IPS-NIHi11 (cell line): ENCODE results near the gene JAKMIP3.

Source experiments
- DNase-seq: peaks from one replicate; pipeline ENCODE4 v3.0.0; 2012; ENCODE audit warnings: mixed read lengths, low spot score

JAKMIP3 gene

GRCh38 chr10:132043861-132044695 is 21.7 kb upstream of the JAKMIP3 start:
- no peak for DNase-seq

DNA sequence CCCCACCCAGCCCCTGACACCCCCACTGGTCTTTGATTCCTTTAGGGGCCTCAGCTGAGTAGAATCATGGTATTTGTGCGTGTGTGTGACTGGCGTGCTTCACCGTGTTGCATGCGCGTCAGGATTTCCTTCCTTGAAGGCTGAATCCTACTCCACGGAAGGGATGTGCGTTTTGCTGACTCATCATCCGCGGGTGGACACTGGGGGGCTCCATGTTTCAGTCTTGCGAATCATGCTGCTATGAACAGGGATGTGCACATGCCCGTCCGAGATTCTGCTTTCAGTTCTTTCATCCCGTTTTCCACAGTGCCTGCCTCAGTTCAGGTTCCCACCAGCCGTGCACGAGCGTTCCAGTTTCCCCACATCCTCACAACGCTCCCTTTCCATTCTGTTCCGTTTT is 20.9 kb upstream of the JAKMIP3 start:
- DNase-seq, result no peak

- DNase-seq, result no peak
Measured at GRCh38 chr10:132045324-132045723, 20.4 kb upstream of the JAKMIP3 start.

- no peak for DNase-seq
Measured at GRCh38 chr10:132047575-132048293, 18.0 kb upstream of the JAKMIP3 start.

DNA sequence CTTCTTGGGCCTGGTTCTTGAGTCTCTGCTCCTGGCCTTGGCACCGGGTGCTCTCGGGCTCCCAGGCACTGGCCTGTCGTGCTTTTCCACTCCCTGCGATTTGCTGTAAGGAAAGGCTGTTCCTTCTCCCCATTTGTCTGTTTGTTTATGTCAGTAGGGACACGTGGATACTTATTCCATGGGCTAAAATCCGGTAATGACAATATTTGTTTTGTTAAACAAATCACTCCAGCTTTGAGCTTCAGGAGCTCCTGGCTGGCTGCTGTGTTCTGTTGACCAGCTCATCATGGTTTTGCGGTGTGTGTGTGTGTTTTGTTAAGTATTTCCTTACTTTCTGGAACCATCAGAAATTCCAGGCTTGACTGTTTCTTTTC is 17.5 kb upstream of the JAKMIP3 start:
- no peak for DNase-seq

DNA sequence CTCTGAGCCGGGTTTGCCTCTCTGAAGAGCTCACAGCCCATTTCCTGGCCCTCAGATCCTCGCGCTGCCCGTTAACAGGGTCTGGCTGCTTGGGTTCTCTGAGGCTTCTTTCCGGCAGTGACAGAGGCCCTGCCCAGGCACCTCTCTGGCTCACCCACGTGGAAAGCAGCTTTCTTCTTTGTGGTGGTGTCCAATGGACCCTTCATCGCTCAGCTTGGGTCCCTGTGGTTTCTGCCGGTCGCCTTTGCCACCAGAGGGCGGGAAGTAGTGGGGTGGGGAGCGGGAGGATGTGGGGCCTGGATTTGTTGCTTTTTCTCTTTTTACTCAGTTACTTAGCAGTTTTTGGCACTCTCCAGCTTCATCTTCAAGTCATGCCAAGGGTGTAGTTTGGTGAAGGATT is 15.6 kb upstream of the JAKMIP3 start:
- no peak for DNase-seq

DNA sequence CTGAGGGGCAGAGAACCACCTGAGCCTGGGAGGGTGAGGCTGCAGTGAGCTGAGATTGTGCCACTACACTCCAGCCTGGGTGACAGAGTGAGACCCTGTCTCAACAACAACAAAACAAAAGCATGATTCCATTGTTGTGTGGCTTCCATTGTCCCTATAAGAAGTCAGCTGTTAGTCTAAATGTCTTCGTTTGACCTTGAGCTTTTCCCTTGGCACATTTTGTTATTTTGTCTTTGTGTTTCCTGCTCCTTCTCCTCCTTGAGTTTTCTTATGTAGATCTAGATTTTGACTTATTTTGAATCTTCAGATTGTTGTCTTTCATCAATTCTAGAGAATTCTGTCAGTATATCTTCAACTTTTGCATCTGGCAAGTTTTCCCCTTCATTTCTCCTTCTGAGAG is 13.6 kb upstream of the JAKMIP3 start:
- DNase-seq, result no peak

GRCh38 chr10:132054564-132054963 is 11.2 kb upstream of the JAKMIP3 start:
- peak; percentile 92 for DNase-seq

- DNase-seq, result no peak
Measured at GRCh38 chr10:132055616-132056015, 10.1 kb upstream of the JAKMIP3 start.

DNA sequence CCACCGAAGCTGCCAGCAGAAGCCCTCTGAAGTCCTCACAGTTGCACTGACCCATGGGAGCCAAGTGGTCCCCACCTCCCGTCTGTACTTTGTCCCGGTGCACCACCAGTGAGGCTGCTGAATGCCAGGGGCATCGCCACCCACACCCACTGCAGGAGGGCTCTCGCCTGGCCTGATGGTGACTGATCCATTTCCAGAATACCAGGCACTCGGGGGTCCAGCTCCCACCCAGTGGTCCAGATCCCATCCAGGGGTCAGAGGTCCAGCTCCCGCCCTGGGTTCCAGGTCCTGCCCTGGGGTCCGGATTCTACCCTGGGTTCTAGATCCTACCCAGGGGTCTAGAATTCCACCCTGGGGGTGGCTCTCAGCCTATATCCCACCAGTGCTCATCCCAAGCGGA is 9.1 kb upstream of the JAKMIP3 start:
- DNase-seq, result no peak

- no peak for DNase-seq
Measured at GRCh38 chr10:132057191-132057681, 8.5 kb upstream of the JAKMIP3 start.

- DNase-seq, result no peak
Measured at GRCh38 chr10:132058111-132058745, 7.5 kb upstream of the JAKMIP3 start.

DNA sequence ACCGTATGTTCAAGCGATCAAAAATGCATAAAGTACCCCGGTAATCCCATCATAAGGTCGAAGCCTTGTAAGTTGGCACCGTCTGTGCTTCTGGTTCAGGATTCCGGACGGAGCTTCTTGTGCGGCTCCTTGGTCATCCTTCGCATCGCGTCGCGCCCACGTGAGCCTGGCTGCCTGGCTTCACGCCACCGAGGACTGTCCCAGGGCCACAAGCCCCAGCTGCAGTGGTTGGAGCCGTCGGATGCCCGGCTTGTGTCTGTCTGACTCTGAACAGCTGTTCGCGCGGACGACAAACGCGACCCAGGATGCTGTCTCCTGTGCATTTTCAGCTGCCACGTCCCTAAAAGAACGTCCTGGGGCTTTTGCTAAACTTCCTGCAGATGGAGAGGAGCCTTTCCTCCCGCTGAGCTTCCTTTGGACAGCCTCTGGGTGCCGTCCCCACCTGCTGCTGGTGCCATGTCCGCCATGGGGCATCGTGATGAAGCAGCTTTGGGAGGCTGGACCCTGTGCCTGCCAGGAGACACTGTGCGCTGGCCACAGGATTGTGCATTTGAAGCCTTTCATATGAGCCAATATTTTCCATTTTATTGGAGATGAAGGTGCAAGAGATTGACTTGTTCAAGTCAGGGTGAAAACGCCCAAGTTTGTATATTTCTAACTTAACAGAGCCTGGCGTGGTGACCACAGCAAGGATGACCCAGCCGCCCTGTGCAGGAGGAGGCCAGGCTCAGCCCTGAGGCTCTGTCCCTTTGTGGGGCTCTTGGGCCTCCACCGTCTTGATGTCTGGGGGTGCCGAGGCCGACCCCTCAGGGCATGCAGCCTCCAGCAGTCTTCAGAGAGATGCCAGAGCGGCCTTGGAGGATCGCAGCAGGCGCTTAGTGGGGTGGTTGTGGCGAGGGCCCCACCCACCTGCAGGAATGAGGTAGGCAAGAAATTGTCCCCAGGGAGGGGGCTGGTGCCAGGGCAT is 6.7 kb upstream of the JAKMIP3 start:
- no peak for DNase-seq

GRCh38 chr10:132059760-132060508 is 5.8 kb upstream of the JAKMIP3 start:
- DNase-seq, result no peak

DNA sequence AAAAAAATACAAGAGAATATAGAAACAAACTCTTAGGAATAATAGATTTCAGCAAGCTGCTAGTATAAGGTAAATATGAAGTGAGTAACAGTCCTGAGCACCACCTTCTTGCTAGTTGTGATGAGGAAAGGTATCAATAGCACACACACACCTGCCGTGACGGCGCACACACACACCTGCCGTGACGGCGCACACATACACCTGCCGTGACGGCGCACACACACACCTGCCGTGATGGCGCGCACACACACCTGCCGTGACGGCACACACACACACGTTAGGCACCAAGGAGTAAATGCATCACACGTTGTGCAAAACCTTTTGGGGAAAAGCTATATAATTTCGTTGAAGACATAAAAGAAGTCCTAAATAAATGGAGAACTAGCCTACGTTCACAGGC is 4.7 kb upstream of the JAKMIP3 start:
- no peak for DNase-seq

DNA sequence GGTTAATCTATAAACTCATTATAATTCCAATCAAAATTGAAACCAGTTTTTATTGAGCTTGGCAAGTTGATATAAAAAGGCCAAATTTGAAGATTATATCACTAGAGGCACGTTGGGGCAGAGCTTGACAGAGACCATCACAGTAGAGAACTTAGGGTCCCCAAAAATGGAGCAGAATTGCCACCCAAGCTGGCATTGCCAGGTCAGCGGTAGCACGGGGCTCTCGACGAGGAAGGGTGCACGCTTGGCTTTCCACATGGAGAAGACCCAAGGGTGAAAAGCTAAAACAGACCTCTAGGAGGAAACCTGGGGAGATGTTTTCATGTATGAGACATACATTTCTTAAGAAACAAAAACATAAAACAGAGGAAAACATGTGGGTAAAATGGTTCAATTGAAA is 4.3 kb upstream of the JAKMIP3 start:
- no peak for DNase-seq

DNA sequence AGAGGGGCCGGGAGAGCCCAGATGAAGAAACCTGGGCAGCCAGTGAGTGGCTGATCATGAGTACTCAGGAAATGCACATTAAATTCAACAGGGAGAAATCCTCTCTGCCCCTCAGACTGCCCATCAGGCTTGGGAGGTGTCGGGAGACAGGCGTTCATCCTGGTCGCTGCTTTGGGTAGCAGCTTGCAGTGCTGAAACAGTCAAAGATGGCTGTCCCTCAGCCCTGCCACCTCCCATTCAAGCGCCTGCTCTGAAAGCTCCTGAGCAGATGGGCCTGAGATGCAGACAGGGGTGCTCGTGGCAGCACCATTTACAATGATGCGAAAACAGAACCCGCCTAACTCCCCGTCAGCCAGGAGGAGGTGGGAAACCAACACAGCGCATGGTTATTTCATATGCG is 3.6 kb upstream of the JAKMIP3 start:
- DNase-seq, result no peak

- no peak for DNase-seq
Measured at GRCh38 chr10:132062641-132063390, 2.9 kb upstream of the JAKMIP3 start.

GRCh38 chr10:132063432-132063831 is 2.3 kb upstream of the JAKMIP3 start:
- DNase-seq, result no peak

- DNase-seq, result no peak
Measured at GRCh38 chr10:132064082-132064755, 1.5 kb upstream of the JAKMIP3 start.
